Thoracic aorta (tissue), 2 donors: Measurements from ENCODE around the gene LDLRAD3. TPM values are rescaled to one million over a fixed set of nuclear protein-coding genes. Genes with fewer than 3 reads are reported as not detected.

ENCODE experiments used
- ATAC-seq: fragments of 150-250 bp; one replicate; pipeline ENCODE4 v1.8.0; 2017; ENCODE audit warnings: low read depth; ENCODE audit not compliant: insufficient number of reproducible peaks, low FRiP score
- DNase-seq: peaks from one replicate; pipeline ENCODE4 v3.0.0-alpha.2; 2020; ENCODE audit warnings: low spot score
- H3K27ac ChIP-seq, 2 donors: fragments of 200-600 bp; sonication (generic); 1 replicate in 1 of 2; 2 replicates in 1 of 2; pipeline ENCODE4 v1.5.1; 2016; ENCODE audit warnings: mild to moderate bottlenecking in 2 of 2, moderate library complexity in 2 of 2
- H3K27me3 ChIP-seq: fragments of 200-600 bp; sonication (generic); replicated peaks from 2 replicates; pipeline ENCODE4 v1.6.0; 2016; ENCODE audit warnings: mild to moderate bottlenecking; ENCODE audit not compliant: insufficient read depth
- H3K36me3 ChIP-seq: fragments of 200-600 bp; sonication (generic); one replicate; pipeline ENCODE4 v1.5.1; 2016
- H3K4me1 ChIP-seq, 2 donors: fragments of 200-600 bp; sonication (generic); 1 replicate in 1 of 2; 2 replicates in 1 of 2; pipeline versions ENCODE4 v1.5.1 to v1.6.0; 2016; ENCODE audit warnings: low read depth in 2 of 2, mild to moderate bottlenecking in 1 of 2; ENCODE audit not compliant: control insufficient read depth in 1 of 2
- H3K4me3 ChIP-seq: fragments of 200-600 bp; sonication (generic); 2 replicates; pipeline ENCODE4 v1.5.1; 2016; ENCODE audit warnings: mild to moderate bottlenecking
- H3K9me3 ChIP-seq: fragments of 200-600 bp; sonication (generic); 2 replicates; pipeline ENCODE4 v1.5.1; 2016
- total RNA-seq, 2 donors: library from RNA; depleted of rRNA; stranded (reverse); fragments of >200 nt; gene quantifications; one replicate each; pipeline versions ENCODE4 v1.1.0 to v1.2.3, GENCODE V29; 2016
- TF ChIP-seq, protein P1 (sequence below): fragments of 200-600 bp; sonication (generic); IDR thresholded peaks from one replicate; pipeline ENCODE4 v1.5.1; 2019; ENCODE audit warnings: antibody characterized with exemption

Gene LDLRAD3
- total RNA-seq, 2 donors from 2014 or later, result 6.1 to 17.2 TPM

DNA sequence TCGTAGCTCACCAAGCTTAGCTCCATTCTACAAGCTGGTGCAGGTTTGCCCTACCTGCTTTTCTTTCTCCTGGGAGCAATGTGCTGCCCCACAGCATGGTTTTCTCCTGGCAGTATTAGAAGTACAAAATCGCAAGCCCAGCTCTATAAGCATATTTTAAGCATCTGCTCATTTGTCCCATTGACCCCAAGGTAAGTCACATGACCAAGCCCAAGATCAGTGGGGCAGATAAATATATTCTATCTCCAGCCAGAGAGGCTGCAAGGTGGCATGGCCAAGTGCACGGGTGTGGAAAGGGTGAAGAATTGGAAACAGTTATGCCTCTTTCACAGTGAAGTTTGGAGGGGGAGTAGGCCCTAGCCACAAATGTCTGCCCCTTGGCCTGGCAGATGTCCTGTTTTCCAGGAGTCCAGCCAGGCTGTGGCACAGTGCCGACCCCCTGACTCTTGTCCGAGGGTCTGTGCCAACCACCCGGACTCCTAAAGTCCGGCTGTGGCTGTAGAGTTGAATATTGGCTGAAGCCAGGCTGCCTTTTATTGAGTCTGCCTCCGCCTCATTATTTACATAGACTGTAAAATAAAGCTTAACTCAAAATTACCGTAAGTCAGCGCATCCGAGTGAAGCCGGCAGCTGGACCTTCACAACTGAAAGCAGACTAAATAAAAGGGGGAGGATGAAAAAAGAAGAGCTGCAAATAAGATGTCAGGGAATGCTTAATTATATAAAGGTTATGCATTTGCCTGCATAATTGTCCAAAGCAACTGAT lies 179.7 kb downstream of the LDLRAD3 start:
- Histone ChIP-seq H3K4me1 (peaks cover 7 to 10% of the 10 kb centered on the region in 2 donors), H3K9me3 (no peaks in the 10 kb centered on the region), H3K27me3 (no peaks in the 10 kb centered on the region), H3K4me3 (no peak overlapping the region), H3K36me3 (no peaks in the 10 kb centered on the region), H3K27ac (no peak overlapping the region)
- DNase-seq, result no peak
- TF ChIP-seq, protein P1, sequence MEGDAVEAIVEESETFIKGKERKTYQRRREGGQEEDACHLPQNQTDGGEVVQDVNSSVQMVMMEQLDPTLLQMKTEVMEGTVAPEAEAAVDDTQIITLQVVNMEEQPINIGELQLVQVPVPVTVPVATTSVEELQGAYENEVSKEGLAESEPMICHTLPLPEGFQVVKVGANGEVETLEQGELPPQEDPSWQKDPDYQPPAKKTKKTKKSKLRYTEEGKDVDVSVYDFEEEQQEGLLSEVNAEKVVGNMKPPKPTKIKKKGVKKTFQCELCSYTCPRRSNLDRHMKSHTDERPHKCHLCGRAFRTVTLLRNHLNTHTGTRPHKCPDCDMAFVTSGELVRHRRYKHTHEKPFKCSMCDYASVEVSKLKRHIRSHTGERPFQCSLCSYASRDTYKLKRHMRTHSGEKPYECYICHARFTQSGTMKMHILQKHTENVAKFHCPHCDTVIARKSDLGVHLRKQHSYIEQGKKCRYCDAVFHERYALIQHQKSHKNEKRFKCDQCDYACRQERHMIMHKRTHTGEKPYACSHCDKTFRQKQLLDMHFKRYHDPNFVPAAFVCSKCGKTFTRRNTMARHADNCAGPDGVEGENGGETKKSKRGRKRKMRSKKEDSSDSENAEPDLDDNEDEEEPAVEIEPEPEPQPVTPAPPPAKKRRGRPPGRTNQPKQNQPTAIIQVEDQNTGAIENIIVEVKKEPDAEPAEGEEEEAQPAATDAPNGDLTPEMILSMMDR, result no peak
- no peak for ATAC-seq

DNA sequence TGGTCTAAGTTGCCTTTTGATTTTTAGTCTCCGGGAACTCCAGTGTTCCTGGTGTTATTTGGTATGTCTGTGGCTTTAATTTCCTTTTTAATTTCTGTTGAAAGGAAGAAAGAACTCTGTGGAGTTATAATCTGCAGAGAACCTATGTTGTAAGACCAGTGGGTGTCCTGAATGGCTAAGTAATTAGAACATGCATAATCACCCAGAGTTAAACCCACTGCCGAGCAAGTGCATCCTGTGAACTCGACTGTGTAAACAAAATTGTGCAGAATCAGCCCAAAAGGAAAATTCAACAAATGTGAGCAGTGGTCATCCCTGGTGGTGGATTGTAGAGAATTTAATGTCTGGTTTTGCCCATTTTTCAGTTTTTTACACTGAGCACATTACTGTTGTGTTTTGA lies 182.8 kb downstream of the LDLRAD3 start:
- no peak for ATAC-seq
- no peak overlapping the region for H3K4me3 ChIP-seq

DNA sequence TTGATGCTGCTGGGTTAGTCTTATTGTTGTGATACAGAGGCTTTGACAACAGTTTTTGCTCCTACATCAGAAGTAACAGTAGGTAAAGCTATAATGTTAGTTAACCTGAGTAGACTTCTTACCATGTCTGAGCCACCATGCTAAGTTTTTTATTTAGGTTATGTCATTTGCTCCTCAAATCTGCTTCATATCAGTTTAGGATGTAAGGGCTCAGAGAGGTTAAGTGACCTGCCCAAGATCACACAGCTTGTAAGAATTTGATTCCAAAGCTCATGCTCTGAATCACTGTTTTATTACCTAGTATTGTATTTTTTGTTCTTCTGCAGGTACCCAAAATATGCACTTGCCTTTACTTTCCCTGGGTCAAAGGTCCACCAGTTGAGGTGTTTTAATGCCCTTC lies 183.7 kb downstream of the LDLRAD3 start:
- H3K9me3 ChIP-seq, result no peaks in the 10 kb centered on the region
- no peak overlapping the region for H3K27ac ChIP-seq
- H3K27me3 ChIP-seq, result no peaks in the 10 kb centered on the region
- no peaks in the 10 kb centered on the region for H3K36me3 ChIP-seq
- TF ChIP-seq, protein P1, result no peak
- H3K4me3 ChIP-seq, result no peak overlapping the region
- no peak for DNase-seq
- no peak for ATAC-seq
- peaks cover 7 to 10% of the 10 kb centered on the region in 2 donors for H3K4me1 ChIP-seq

More for the DNA sequence above, 182.8 kb downstream of the LDLRAD3 start:
- Histone ChIP-seq H3K27me3 (no peaks in the 10 kb centered on the region), H3K36me3 (no peaks in the 10 kb centered on the region), H3K4me1 (peaks cover 7 to 10% of the 10 kb centered on the region in 2 donors), H3K9me3 (no peaks in the 10 kb centered on the region), H3K27ac (no peak overlapping the region)
- TF ChIP-seq, protein P1, result no peak
- DNase-seq, result no peak

DNA sequence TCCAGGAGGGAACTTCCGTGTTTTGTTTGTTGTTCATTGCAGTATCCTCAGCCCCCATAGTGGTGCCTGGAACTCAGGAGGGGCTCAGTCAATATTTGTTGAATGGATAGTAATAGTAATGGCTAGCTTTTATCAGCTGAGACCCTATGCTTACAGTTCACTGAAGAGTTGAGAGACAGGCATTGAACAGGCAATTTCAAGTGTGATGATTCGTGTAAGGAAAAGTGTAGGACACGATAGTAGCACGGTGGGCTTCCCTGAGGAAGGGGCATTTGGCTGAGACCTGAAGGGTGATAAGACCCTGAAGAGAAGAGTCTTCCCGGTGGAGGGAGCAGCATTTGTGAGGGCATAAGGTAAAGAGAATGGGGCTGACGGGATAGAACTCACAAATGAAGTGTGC lies 186.1 kb downstream of the LDLRAD3 start:
- no peak overlapping the region for H3K4me3 ChIP-seq
- H3K27ac ChIP-seq, result no peak overlapping the region
- no peaks in the 10 kb centered on the region for H3K4me1 ChIP-seq
- H3K36me3 ChIP-seq, result no peaks in the 10 kb centered on the region
- TF ChIP-seq, protein P1, result no peak
- DNase-seq (no peak), ATAC-seq (no peak)
- H3K27me3 ChIP-seq, result no peaks in the 10 kb centered on the region
- no peaks in the 10 kb centered on the region for H3K9me3 ChIP-seq

DNA sequence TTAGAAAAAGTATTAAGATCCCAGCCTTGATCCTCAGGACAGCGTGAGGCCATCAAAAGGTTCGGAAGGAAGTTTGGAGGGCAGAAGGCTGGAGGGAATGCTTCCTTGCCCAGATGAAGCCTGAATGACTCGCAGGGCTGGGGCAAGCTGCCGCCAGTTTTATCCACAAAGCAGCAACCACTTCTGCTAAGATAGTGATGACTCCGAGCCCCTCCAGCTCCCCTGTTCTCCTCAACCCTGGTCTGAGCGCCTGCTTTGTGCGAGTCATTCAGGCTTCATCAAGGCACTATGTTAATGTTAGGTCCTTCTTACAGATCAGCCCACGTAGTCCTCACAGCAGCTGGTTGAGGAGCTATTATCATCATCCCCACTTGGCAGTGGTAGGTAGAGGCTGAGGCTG lies 186.5 kb downstream of the LDLRAD3 start:
- Histone ChIP-seq H3K4me1 (no peaks in the 10 kb centered on the region), H3K27me3 (no peaks in the 10 kb centered on the region), H3K27ac (no peak overlapping the region), H3K36me3 (no peaks in the 10 kb centered on the region), H3K4me3 (no peak overlapping the region), H3K9me3 (no peaks in the 10 kb centered on the region)
- TF ChIP-seq, protein P1, result no peak
- no peak for ATAC-seq
- DNase-seq, result no peak
